Myocyte (in vitro differentiated cells): ENCODE measurements around the gene PLET1. TPM values are rescaled to one million over a fixed set of nuclear protein-coding genes. Genes with fewer than 3 reads are reported as not detected.

Experiments
- DNase-seq: peaks from one replicate; pipeline ENCODE4 v3.0.0-alpha.2; 2012; ENCODE audit warnings: low read depth
- polyA plus RNA-seq: library from polyadenylated mRNA; unstranded; fragments of >200 nt; gene quantifications from one replicate; pipeline ENCODE4 v1.2.1, GENCODE V29; 2012; ENCODE audit warnings: missing spikeins
- total RNA-seq: library from RNA; depleted of rRNA; stranded (reverse); fragments of >200 nt; gene quantifications from 2 replicates; pipeline ENCODE4 v1.2.3, GENCODE V29; 2014

PLET1 gene
- not detected in 2 replicates for total RNA-seq
- not detected for polyA plus RNA-seq

- DNase-seq, result no peak
These were observed at the start of gene PLET1 for GRCh38 chr11:112260490-112260889. TSS of gene PLET1 (minus strand) at chr11:112260860. CDS start at chr11:112260589, 271 bp downstream.

- no peak for DNase-seq
These were observed 49.8 kb upstream of the PLET1 start for GRCh38 chr11:112310419-112310818.

GRCh38 chr11:112308651-112309050 lies 48.0 kb upstream of the PLET1 start:
- DNase-seq, result no peak

GRCh38 chr11:112307616-112308015 lies 47.0 kb upstream of the PLET1 start:
- DNase-seq, result no peak

- DNase-seq, result no peak
These were observed 45.6 kb upstream of the PLET1 start for GRCh38 chr11:112306230-112306629.

- no peak for DNase-seq
These were observed 44.3 kb upstream of the PLET1 start for GRCh38 chr11:112304914-112305313.

GRCh38 chr11:112303616-112304015 lies 43.0 kb upstream of the PLET1 start:
- DNase-seq, result no peak

GRCh38 chr11:112302226-112302868 lies 41.7 kb upstream of the PLET1 start:
- DNase-seq, result peak; percentile 51

GRCh38 chr11:112300094-112300786 lies 39.6 kb upstream of the PLET1 start:
- no peak for DNase-seq

- peak; percentile 91 for DNase-seq
These were observed 37.9 kb upstream of the PLET1 start for GRCh38 chr11:112298535-112298934.

GRCh38 chr11:112297248-112297866 lies 36.7 kb upstream of the PLET1 start:
- no peak for DNase-seq

GRCh38 chr11:112296044-112296443 lies 35.4 kb upstream of the PLET1 start:
- DNase-seq, result no peak

- peak; percentile 45 for DNase-seq
These were observed 34.2 kb upstream of the PLET1 start for GRCh38 chr11:112294688-112295340.

GRCh38 chr11:112293614-112294013 lies 33.0 kb upstream of the PLET1 start:
- peak; percentile 76 for DNase-seq

GRCh38 chr11:112292785-112293407 lies 32.2 kb upstream of the PLET1 start:
- peak; percentile 90 for DNase-seq

- no peak for DNase-seq
These were observed 31.5 kb upstream of the PLET1 start for GRCh38 chr11:112292188-112292587.

- peak; percentile 24 for DNase-seq
These were observed 30.5 kb upstream of the PLET1 start for GRCh38 chr11:112291191-112291590.

GRCh38 chr11:112290493-112290850 lies 29.8 kb upstream of the PLET1 start:
- no peak for DNase-seq

GRCh38 chr11:112289588-112290492 lies 29.2 kb upstream of the PLET1 start:
- DNase-seq, result peak; percentile 83

- no peak for DNase-seq
These were observed 27.4 kb upstream of the PLET1 start for GRCh38 chr11:112288021-112288420.
